CD4-positive, alpha-beta T cell (primary cell): Measurements from ENCODE around the gene PAGE3. TPM values are rescaled to one million over a fixed set of nuclear protein-coding genes. Genes with fewer than 3 reads are reported as not detected.

Experiments used
- ATAC-seq: fragments of 200-7000 bp; cut with Tn5 transposase; one replicate; pipeline ENCODE4 v1.10.0; 2022; ENCODE audit warnings: mild to moderate bottlenecking; ENCODE audit not compliant: poor library complexity
- CTCF ChIA-PET: fragments of 350-600 bp; sonication (Branson Sonifier 250); formaldehyde crosslinking; loops from one replicate; lab custom pipeline; 2021; ENCODE audit warnings: antibody characterized with exemption, inconsistent platforms; lab: Charles Lee
- POLR2A ChIA-PET: fragments of 350-600 bp; sonication (Branson Sonifier 250); formaldehyde crosslinking; loops from one replicate; lab custom pipeline; 2021; ENCODE audit warnings: antibody characterized with exemption, inconsistent platforms; lab: Charles Lee
- DNase-seq, 14 experiments: peaks; one replicate each; pipeline ENCODE4 v3.0.0-alpha.2; 2013 to 2020; ENCODE audit warnings: mixed read lengths in 2 of 14
- H3K27ac ChIP-seq, 2 donors: one replicate each; pipeline versions ENCODE4 v1.5.1 to v1.7.0; 2013; ENCODE audit warnings: low read length in 2 of 2, low read depth in 1 of 2, mild to moderate bottlenecking in 1 of 2
- H3K27me3 ChIP-seq, 2 experiments: 1 replicate in 1 of 2; 2 replicates in 1 of 2; pipeline versions ENCODE4 v1.6.1 to v1.7.0; 2013; ENCODE audit warnings: low read length in 2 of 2, control low read depth in 1 of 2, mild to moderate bottlenecking in 1 of 2, moderate library complexity in 1 of 2; ENCODE audit not compliant: insufficient read depth in 2 of 2, control insufficient read depth in 1 of 2
- H3K36me3 ChIP-seq: one replicate; pipeline ENCODE4 v1.6.1; 2013; ENCODE audit warnings: low read length, control low read depth; ENCODE audit not compliant: insufficient read depth
- H3K4me1 ChIP-seq: one replicate; pipeline ENCODE4 v1.6.1; 2013; ENCODE audit warnings: low read length, control low read depth; ENCODE audit not compliant: insufficient read depth
- H3K4me3 ChIP-seq: one replicate; pipeline ENCODE4 v1.5.1; 2013; ENCODE audit warnings: mild to moderate bottlenecking, low read length, moderate library complexity
- H3K9me3 ChIP-seq, 2 experiments: 1 replicate in 1 of 2; 2 replicates in 1 of 2; pipeline versions ENCODE4 v1.6.1 to v1.7.0; 2013; ENCODE audit warnings: low read length in 2 of 2, mild to moderate bottlenecking in 2 of 2, control low read depth in 1 of 2, moderate library complexity in 1 of 2; ENCODE audit not compliant: control insufficient read depth in 1 of 2, insufficient read depth in 1 of 2
- H3K27ac Mint-ChIP-seq: one replicate; pipeline ENCODE4 v1.8.0; 2020; ENCODE audit warnings: mixed read lengths
- H3K27me3 Mint-ChIP-seq: one replicate; pipeline ENCODE4 v1.8.0; 2021; ENCODE audit warnings: mixed read lengths
- H3K36me3 Mint-ChIP-seq: one replicate; pipeline ENCODE4 v1.8.0; 2021; ENCODE audit warnings: low read depth, mixed read lengths
- H3K4me1 Mint-ChIP-seq: one replicate; pipeline ENCODE4 v1.8.0; 2021; ENCODE audit warnings: low read depth, mixed read lengths
- H3K4me3 Mint-ChIP-seq: one replicate; pipeline ENCODE4 v1.8.0; 2020; ENCODE audit warnings: mild to moderate bottlenecking, mixed read lengths
- H3K9me3 Mint-ChIP-seq: one replicate; pipeline ENCODE4 v1.8.0; 2020; ENCODE audit warnings: mixed read lengths
- intact Hi-C, 2 experiments: fragments of 100-400 bp; cut with DNase I in 1 of 2; cut with micrococcal nuclease in 1 of 2; formaldehyde crosslinking; loops; one replicate each; pipeline versions ENCODE4 v1.15.1 to v1.9.0; 2023 to 2025; cut with DNase I, micrococcal nuclease
- total RNA-seq, 174 experiments: library from RNA in 2 of 174; stranded (reverse) in 2 of 174; gene quantifications; one replicate each; pipeline ENCODE4 v1.2.3 and lab custom pipeline; 2021 to 2026
- TF ChIP-seq, protein P1 (sequence below): fragments of 200-600 bp; IDR thresholded peaks from one replicate; pipeline ENCODE4 v1.8.0; 2022; ENCODE audit warnings: antibody characterized with exemption, mild to moderate bottlenecking

PAGE3 gene
- total RNA-seq, 2 experiments from 2014 or later = not detected

GRCh38 chrX:55279832-55280231 lies 15.1 kb upstream of the PAGE3 start:
- TF ChIP-seq, protein P1, sequence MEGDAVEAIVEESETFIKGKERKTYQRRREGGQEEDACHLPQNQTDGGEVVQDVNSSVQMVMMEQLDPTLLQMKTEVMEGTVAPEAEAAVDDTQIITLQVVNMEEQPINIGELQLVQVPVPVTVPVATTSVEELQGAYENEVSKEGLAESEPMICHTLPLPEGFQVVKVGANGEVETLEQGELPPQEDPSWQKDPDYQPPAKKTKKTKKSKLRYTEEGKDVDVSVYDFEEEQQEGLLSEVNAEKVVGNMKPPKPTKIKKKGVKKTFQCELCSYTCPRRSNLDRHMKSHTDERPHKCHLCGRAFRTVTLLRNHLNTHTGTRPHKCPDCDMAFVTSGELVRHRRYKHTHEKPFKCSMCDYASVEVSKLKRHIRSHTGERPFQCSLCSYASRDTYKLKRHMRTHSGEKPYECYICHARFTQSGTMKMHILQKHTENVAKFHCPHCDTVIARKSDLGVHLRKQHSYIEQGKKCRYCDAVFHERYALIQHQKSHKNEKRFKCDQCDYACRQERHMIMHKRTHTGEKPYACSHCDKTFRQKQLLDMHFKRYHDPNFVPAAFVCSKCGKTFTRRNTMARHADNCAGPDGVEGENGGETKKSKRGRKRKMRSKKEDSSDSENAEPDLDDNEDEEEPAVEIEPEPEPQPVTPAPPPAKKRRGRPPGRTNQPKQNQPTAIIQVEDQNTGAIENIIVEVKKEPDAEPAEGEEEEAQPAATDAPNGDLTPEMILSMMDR = no peak
- ATAC-seq = no peak
- no peak overlapping the region for H3K4me3 Mint-ChIP-seq
- no peaks in the 10 kb centered on the region for H3K9me3 ChIP-seq
- H3K4me1 Mint-ChIP-seq = no peaks in the 10 kb centered on the region
- no peak overlapping the region for H3K4me3 ChIP-seq
- H3K36me3 Mint-ChIP-seq = no peaks in the 10 kb centered on the region
- no peak overlapping the region for H3K27ac ChIP-seq
- no peaks in the 10 kb centered on the region for H3K27me3 ChIP-seq
- no peaks in the 10 kb centered on the region for H3K4me1 ChIP-seq
- DNase-seq = no peak
- CTCF ChIA-PET = no interaction called here
- H3K27me3 Mint-ChIP-seq = no peaks in the 10 kb centered on the region
- intact Hi-C loops = no loop called here
- no peaks in the 10 kb centered on the region for H3K9me3 Mint-ChIP-seq
- no peaks in the 10 kb centered on the region for H3K36me3 ChIP-seq
- no peak overlapping the region for H3K27ac Mint-ChIP-seq
- POLR2A ChIA-PET = no interaction called here

DNA sequence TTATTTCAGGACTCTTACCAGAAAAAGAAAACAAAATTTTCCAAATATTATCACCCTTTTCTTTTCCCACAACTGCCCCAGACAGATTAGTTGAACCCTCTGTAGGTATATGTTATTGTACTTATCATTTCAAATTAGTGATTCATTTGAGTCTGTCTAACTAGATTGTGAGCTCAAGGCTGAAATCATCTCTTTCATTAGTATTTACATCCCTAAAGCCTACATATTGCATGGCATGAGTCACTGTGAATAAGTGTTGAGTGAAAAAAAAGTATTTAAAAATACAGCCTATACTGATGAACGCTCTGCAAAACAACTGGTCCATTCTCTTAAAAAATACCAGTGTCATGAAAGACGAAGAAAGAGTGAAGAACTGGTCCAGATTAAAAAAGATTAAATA lies 3.9 kb downstream of the PAGE3 start:
- intact Hi-C loops = no loop called here
- DNase-seq = no peak
- ATAC-seq = no peak
- H3K27me3 ChIP-seq = no peaks in the 10 kb centered on the region
- TF ChIP-seq, protein P1 = no peak
- ChIA-PET POLR2A (no interaction called here), CTCF (no interaction called here)
- no peaks in the 10 kb centered on the region for H3K27me3 Mint-ChIP-seq
- no peaks in the 10 kb centered on the region for H3K9me3 Mint-ChIP-seq
- no peaks in the 10 kb centered on the region for H3K36me3 ChIP-seq
- no peak overlapping the region for H3K27ac Mint-ChIP-seq
- H3K9me3 ChIP-seq = no peaks in the 10 kb centered on the region
- H3K4me3 ChIP-seq = no peak overlapping the region
- no peaks in the 10 kb centered on the region for H3K4me1 ChIP-seq
- no peak overlapping the region for H3K27ac ChIP-seq
- H3K4me1 Mint-ChIP-seq = no peaks in the 10 kb centered on the region
- H3K4me3 Mint-ChIP-seq = no peak overlapping the region
- no peaks in the 10 kb centered on the region for H3K36me3 Mint-ChIP-seq

DNA sequence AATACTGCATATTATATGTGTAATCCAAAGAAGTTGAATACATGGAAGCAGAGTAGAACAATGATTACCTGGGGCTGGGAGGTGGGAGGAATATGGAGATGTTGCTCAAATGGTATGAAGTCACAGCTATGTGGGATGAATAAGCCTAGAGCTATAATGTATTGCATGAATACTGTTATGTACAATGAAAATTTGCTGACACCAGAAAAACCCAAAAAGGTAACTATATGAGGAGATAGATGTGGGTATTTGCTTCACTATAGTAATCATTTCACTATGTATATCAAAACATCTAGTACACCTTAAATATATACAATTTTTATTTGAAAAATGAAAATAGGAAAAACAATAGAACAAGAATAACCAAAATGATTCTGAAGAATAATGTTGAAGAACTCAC lies 11.2 kb downstream of the PAGE3 start:
- Mint-ChIP-seq H3K9me3 (no peaks in the 10 kb centered on the region), H3K4me3 (no peak overlapping the region), H3K4me1 (no peaks in the 10 kb centered on the region), H3K27me3 (no peaks in the 10 kb centered on the region), H3K36me3 (no peaks in the 10 kb centered on the region), H3K27ac (no peak overlapping the region)
- ChIA-PET POLR2A (no interaction called here), CTCF (no interaction called here)
- DNase-seq (no peak), ATAC-seq (no peak)
- intact Hi-C loops = no loop called here
- Histone ChIP-seq H3K9me3 (no peaks in the 10 kb centered on the region), H3K27ac (no peak overlapping the region), H3K27me3 (peaks cover 0 to 4% of the 10 kb centered on the region in 2 experiments), H3K4me3 (no peak overlapping the region), H3K4me1 (no peaks in the 10 kb centered on the region), H3K36me3 (no peaks in the 10 kb centered on the region)
- TF ChIP-seq, protein P1 = no peak
